ENCODE data around the gene HTR5A. TPM values are rescaled to one million over a fixed set of nuclear protein-coding genes. Genes with fewer than 3 reads are reported as not detected.

Gene HTR5A
- total and polyA plus RNA-seq, 5 donors from 2014 or later, result not detected

GRCh38 chr7:155048006-155048405 is 22.1 kb upstream of the HTR5A start:
- Mint-ChIP-seq H3K9me3 (no peaks in the 10 kb centered on the region), H3K4me1 (no peaks in the 10 kb centered on the region), H3K27me3 (peaks cover 4% of the 10 kb centered on the region), H3K27ac (no peak overlapping the region), H3K4me3 (no peak overlapping the region), H3K36me3 (no peaks in the 10 kb centered on the region)
- Histone ChIP-seq H3K36me3 (ENCODE audit: control insufficient read depth, insufficient read depth, low read length) (no peaks in the 10 kb centered on the region), H3K9me3 (ENCODE audit: control insufficient read depth in 2 of 2, low read length in 2 of 2) (no peaks in the 10 kb centered on the region), H3K27me3 (ENCODE audit: control insufficient read depth, insufficient read depth, low read length) (no peaks in the 10 kb centered on the region), H3K4me3 (ENCODE audit: low read depth, low read length) (no peak overlapping the region), H3K4me1 (ENCODE audit: control insufficient read depth, insufficient read depth, low read length, poor library complexity, severe bottlenecking) (no peaks in the 10 kb centered on the region), H3K27ac (ENCODE audit: insufficient read depth, low read length, poor library complexity, severe bottlenecking) (no peak overlapping the region)
- no peak for DNase-seq
- no peak for ATAC-seq (ENCODE audit: low read depth in 2 of 2)

GRCh38 chr7:155051355-155051754 is 18.8 kb upstream of the HTR5A start:
- H3K27me3 Mint-ChIP-seq, result peaks cover 4% of the 10 kb centered on the region
- Histone ChIP-seq H3K27ac (ENCODE audit: insufficient read depth, low read length, poor library complexity, severe bottlenecking) (no peak overlapping the region), H3K27me3 (ENCODE audit: control insufficient read depth, insufficient read depth, low read length) (no peaks in the 10 kb centered on the region), H3K36me3 (ENCODE audit: control insufficient read depth, insufficient read depth, low read length) (no peaks in the 10 kb centered on the region), H3K9me3 (ENCODE audit: control insufficient read depth in 2 of 2, low read length in 2 of 2) (no peaks in the 10 kb centered on the region), H3K4me3 (ENCODE audit: low read depth, low read length) (no peak overlapping the region), H3K4me1 (ENCODE audit: control insufficient read depth, insufficient read depth, low read length, poor library complexity, severe bottlenecking) (no peaks in the 10 kb centered on the region)
- no peak overlapping the region for H3K27ac Mint-ChIP-seq
- no peaks in the 10 kb centered on the region for H3K9me3 Mint-ChIP-seq
- ATAC-seq (ENCODE audit: low read depth in 2 of 2) (no peak), DNase-seq (no peak)
- no peaks in the 10 kb centered on the region for H3K4me1 Mint-ChIP-seq
- H3K36me3 Mint-ChIP-seq, result no peaks in the 10 kb centered on the region
- no peak overlapping the region for H3K4me3 Mint-ChIP-seq

GRCh38 chr7:155053002-155053401 is 17.1 kb upstream of the HTR5A start:
- peaks cover 11% of the 10 kb centered on the region for H3K27me3 Mint-ChIP-seq
- no peak for ATAC-seq (ENCODE audit: low read depth in 2 of 2)
- no peak overlapping the region for H3K27ac Mint-ChIP-seq
- no peak overlapping the region for H3K4me3 ChIP-seq (ENCODE audit: low read depth, low read length)
- H3K4me1 ChIP-seq (ENCODE audit: control insufficient read depth, insufficient read depth, low read length, poor library complexity, severe bottlenecking), result no peaks in the 10 kb centered on the region
- no peak for DNase-seq
- no peaks in the 10 kb centered on the region for H3K4me1 Mint-ChIP-seq
- no peaks in the 10 kb centered on the region for H3K36me3 Mint-ChIP-seq
- H3K36me3 ChIP-seq (ENCODE audit: control insufficient read depth, insufficient read depth, low read length), result no peaks in the 10 kb centered on the region
- H3K9me3 Mint-ChIP-seq, result no peaks in the 10 kb centered on the region
- H3K9me3 ChIP-seq (ENCODE audit: control insufficient read depth in 2 of 2, low read length in 2 of 2), result no peaks in the 10 kb centered on the region
- H3K27ac ChIP-seq (ENCODE audit: insufficient read depth, low read length, poor library complexity, severe bottlenecking), result no peak overlapping the region
- H3K4me3 Mint-ChIP-seq, result no peak overlapping the region
- H3K27me3 ChIP-seq (ENCODE audit: control insufficient read depth, insufficient read depth, low read length), result no peaks in the 10 kb centered on the region

DNA sequence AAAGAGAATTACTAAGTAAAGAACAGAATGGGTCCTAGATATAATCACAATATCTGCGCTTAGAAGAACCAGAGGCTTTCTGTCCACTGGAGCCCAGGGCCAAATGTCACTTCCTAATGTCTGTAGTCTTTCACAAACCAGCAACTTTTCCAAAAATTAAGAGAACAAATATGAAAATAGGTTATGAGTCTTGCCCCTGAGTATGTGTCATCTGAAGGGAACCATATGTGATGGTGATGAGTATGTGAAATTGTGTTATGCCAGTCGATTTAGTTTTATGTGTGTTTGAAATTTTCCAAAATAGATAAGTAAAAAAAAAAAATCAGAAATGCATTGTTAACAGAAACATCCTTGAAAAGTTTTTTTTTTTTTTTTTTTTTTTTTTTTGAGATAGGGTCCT is 15.4 kb upstream of the HTR5A start:
- Mint-ChIP-seq H3K27ac (no peak overlapping the region), H3K27me3 (peaks cover 13% of the 10 kb centered on the region), H3K4me1 (no peaks in the 10 kb centered on the region), H3K36me3 (no peaks in the 10 kb centered on the region), H3K9me3 (no peaks in the 10 kb centered on the region), H3K4me3 (no peak overlapping the region)
- Histone ChIP-seq H3K27ac (ENCODE audit: insufficient read depth, low read length, poor library complexity, severe bottlenecking) (no peak overlapping the region), H3K36me3 (ENCODE audit: control insufficient read depth, insufficient read depth, low read length) (no peaks in the 10 kb centered on the region), H3K9me3 (ENCODE audit: control insufficient read depth in 2 of 2, low read length in 2 of 2) (no peaks in the 10 kb centered on the region), H3K4me3 (ENCODE audit: low read depth, low read length) (no peak overlapping the region), H3K4me1 (ENCODE audit: control insufficient read depth, insufficient read depth, low read length, poor library complexity, severe bottlenecking) (no peaks in the 10 kb centered on the region), H3K27me3 (ENCODE audit: control insufficient read depth, insufficient read depth, low read length) (no peaks in the 10 kb centered on the region)
- DNase-seq (no peak), ATAC-seq (ENCODE audit: low read depth in 2 of 2) (no peak)

DNA sequence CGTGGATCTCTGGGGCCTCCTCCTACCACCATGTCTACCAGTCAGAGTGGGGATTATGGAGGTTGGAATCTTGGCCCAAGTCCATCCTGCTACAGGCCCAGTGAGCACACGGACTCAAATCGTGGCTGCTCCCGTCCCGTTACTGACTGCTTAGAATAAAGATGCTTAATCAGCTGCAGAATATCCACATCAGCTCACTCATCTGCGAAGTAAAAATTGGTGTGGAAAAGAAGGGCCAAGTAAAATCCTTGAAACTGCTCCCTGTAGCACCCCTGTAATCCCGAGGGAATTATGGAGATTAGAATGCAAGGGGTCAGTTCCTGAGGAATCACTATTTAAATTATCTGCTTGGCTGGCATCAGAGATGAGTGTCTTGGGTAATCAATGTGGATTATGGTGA is 13.0 kb upstream of the HTR5A start:
- no peak for ATAC-seq (ENCODE audit: low read depth in 2 of 2)
- no peak for DNase-seq
- H3K4me3 ChIP-seq (ENCODE audit: low read depth, low read length), result no peak overlapping the region
- no peak overlapping the region for H3K27ac ChIP-seq (ENCODE audit: insufficient read depth, low read length, poor library complexity, severe bottlenecking)
- no peaks in the 10 kb centered on the region for H3K36me3 Mint-ChIP-seq
- peaks cover 2% of the 10 kb centered on the region for H3K27me3 ChIP-seq (ENCODE audit: control insufficient read depth, insufficient read depth, low read length)
- no peaks in the 10 kb centered on the region for H3K9me3 Mint-ChIP-seq
- no peaks in the 10 kb centered on the region for H3K4me1 Mint-ChIP-seq
- H3K27me3 Mint-ChIP-seq, result peaks cover 13% of the 10 kb centered on the region
- no peak overlapping the region for H3K27ac Mint-ChIP-seq
- H3K9me3 ChIP-seq (ENCODE audit: control insufficient read depth in 2 of 2, low read length in 2 of 2), result no peaks in the 10 kb centered on the region
- H3K36me3 ChIP-seq (ENCODE audit: control insufficient read depth, insufficient read depth, low read length), result no peaks in the 10 kb centered on the region
- no peak overlapping the region for H3K4me3 Mint-ChIP-seq
- no peaks in the 10 kb centered on the region for H3K4me1 ChIP-seq (ENCODE audit: control insufficient read depth, insufficient read depth, low read length, poor library complexity, severe bottlenecking)

DNA sequence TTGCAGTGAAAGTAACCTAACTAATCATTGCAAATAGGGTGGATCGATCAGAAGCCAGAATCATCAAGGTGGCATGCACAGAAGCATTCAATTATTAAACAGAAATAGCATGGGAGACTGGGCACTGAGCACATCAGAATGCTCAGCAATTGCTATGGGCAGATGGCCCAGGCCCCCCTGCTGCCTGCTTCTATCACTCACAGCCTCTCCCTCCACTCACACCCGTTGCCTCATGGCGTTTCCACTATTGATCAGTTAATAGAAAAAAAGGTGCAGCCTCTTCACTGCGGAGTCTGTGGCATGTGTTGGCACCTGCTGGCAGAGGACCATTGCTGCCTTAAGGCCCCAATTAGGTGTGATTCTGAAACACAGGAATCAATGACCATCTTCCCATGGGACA is 11.2 kb upstream of the HTR5A start:
- Mint-ChIP-seq H3K9me3 (no peaks in the 10 kb centered on the region), H3K4me1 (no peaks in the 10 kb centered on the region), H3K4me3 (no peak overlapping the region), H3K27me3 (peaks cover 13% of the 10 kb centered on the region), H3K36me3 (no peaks in the 10 kb centered on the region), H3K27ac (no peak overlapping the region)
- Histone ChIP-seq H3K4me3 (ENCODE audit: low read depth, low read length) (no peak overlapping the region), H3K36me3 (ENCODE audit: control insufficient read depth, insufficient read depth, low read length) (no peaks in the 10 kb centered on the region), H3K4me1 (ENCODE audit: control insufficient read depth, insufficient read depth, low read length, poor library complexity, severe bottlenecking) (no peaks in the 10 kb centered on the region), H3K27me3 (ENCODE audit: control insufficient read depth, insufficient read depth, low read length) (peaks cover 2% of the 10 kb centered on the region), H3K9me3 (ENCODE audit: control insufficient read depth in 2 of 2, low read length in 2 of 2) (no peaks in the 10 kb centered on the region), H3K27ac (ENCODE audit: insufficient read depth, low read length, poor library complexity, severe bottlenecking) (no peak overlapping the region)
- DNase-seq, result no peak
- no peak for ATAC-seq (ENCODE audit: low read depth in 2 of 2)

- H3K36me3 Mint-ChIP-seq, result no peaks in the 10 kb centered on the region
Observed at GRCh38 chr7:155059703-155060102, 10.4 kb upstream of the HTR5A start.

GRCh38 chr7:155062411-155062810 is 7.7 kb upstream of the HTR5A start:
- Mint-ChIP-seq H3K4me1 (no peaks in the 10 kb centered on the region), H3K27ac (no peak overlapping the region), H3K9me3 (no peaks in the 10 kb centered on the region), H3K4me3 (no peak overlapping the region), H3K36me3 (no peaks in the 10 kb centered on the region), H3K27me3 (peaks cover 12% of the 10 kb centered on the region)
- DNase-seq (no peak), ATAC-seq (ENCODE audit: low read depth in 2 of 2) (no peak)
- Histone ChIP-seq H3K36me3 (ENCODE audit: control insufficient read depth, insufficient read depth, low read length) (no peaks in the 10 kb centered on the region), H3K27me3 (ENCODE audit: control insufficient read depth, insufficient read depth, low read length) (peaks cover 2% of the 10 kb centered on the region), H3K4me3 (ENCODE audit: low read depth, low read length) (no peak overlapping the region), H3K4me1 (ENCODE audit: control insufficient read depth, insufficient read depth, low read length, poor library complexity, severe bottlenecking) (no peaks in the 10 kb centered on the region), H3K9me3 (ENCODE audit: control insufficient read depth in 2 of 2, low read length in 2 of 2) (no peaks in the 10 kb centered on the region), H3K27ac (ENCODE audit: insufficient read depth, low read length, poor library complexity, severe bottlenecking) (no peak overlapping the region)

More at GRCh38 chr7:155059703-155060102, 10.4 kb upstream of the HTR5A start:
- DNase-seq (no peak), ATAC-seq (ENCODE audit: low read depth in 2 of 2) (no peak)
- Mint-ChIP-seq H3K9me3 (no peaks in the 10 kb centered on the region), H3K27ac (no peak overlapping the region), H3K4me1 (no peaks in the 10 kb centered on the region), H3K27me3 (peaks cover 13% of the 10 kb centered on the region), H3K4me3 (no peak overlapping the region)
- no peaks in the 10 kb centered on the region for H3K9me3 ChIP-seq (ENCODE audit: control insufficient read depth in 2 of 2, low read length in 2 of 2)
- no peak overlapping the region for H3K4me3 ChIP-seq (ENCODE audit: low read depth, low read length)
- peaks cover 2% of the 10 kb centered on the region for H3K27me3 ChIP-seq (ENCODE audit: control insufficient read depth, insufficient read depth, low read length)
- no peaks in the 10 kb centered on the region for H3K4me1 ChIP-seq (ENCODE audit: control insufficient read depth, insufficient read depth, low read length, poor library complexity, severe bottlenecking)
- H3K36me3 ChIP-seq (ENCODE audit: control insufficient read depth, insufficient read depth, low read length), result no peaks in the 10 kb centered on the region
- H3K27ac ChIP-seq (ENCODE audit: insufficient read depth, low read length, poor library complexity, severe bottlenecking), result no peak overlapping the region

All from CD4-positive, CD25-positive, alpha-beta regulatory T cell (primary cell).